ENCODE data around the gene CD180.

DNA sequence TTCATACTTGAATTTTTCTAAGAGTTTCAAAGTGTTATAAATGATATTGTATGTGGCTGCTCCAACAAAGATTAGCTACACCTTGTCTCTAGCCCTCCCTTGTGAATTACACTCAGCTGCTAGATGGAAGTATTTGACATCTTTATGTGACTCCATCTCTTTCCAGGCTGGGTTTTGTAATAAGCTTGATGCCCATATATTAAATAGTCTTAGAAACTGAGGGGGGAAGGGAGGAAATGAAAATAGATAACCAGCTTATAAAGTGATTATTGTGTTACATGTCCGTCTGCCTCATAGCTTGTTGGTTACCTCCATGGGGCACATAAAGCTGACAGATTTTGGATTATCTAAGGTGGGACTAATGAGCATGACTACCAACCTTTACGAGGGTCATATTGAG lies 63.4 kb downstream of the CD180 start:
- TF ChIP-seq, protein P1, sequence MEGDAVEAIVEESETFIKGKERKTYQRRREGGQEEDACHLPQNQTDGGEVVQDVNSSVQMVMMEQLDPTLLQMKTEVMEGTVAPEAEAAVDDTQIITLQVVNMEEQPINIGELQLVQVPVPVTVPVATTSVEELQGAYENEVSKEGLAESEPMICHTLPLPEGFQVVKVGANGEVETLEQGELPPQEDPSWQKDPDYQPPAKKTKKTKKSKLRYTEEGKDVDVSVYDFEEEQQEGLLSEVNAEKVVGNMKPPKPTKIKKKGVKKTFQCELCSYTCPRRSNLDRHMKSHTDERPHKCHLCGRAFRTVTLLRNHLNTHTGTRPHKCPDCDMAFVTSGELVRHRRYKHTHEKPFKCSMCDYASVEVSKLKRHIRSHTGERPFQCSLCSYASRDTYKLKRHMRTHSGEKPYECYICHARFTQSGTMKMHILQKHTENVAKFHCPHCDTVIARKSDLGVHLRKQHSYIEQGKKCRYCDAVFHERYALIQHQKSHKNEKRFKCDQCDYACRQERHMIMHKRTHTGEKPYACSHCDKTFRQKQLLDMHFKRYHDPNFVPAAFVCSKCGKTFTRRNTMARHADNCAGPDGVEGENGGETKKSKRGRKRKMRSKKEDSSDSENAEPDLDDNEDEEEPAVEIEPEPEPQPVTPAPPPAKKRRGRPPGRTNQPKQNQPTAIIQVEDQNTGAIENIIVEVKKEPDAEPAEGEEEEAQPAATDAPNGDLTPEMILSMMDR (IDR thresholded peaks at IDR 0.05; ENCODE audit: low read depth, low read length): no peak
- TF ChIP-seq EZH2phosphoT487 (IDR thresholded peaks at IDR 0.05; ENCODE audit: low read depth): no peak
